ENCODE measurements around the gene POLR2B.

The POLR2B gene

DNA sequence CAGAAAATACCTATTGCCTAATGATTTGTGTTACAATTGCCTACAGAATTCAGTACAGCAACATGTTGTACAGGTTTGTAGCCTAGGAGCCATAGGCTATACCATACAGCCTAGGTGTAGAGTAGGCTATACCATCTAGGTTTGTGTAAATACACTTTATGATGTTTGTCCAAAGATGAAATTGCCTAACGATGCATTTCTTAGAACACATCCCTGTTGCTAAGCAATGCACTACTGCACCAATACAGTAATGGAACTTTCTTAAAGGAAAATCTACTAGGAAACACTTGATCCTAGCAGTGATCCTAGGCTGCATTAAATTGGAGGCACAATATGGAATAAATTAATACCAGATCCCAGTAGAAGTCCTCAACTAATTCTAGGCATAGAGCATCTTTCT is 19.6 kb upstream of the POLR2B start:
- no peaks in the 10 kb centered on the region for H3K36me3 ChIP-seq (ENCODE audit: low read length)
- H3K79me2 ChIP-seq (ENCODE audit: insufficient read depth, low read length): no peaks in the 10 kb centered on the region
- TF ChIP-seq EZH2phosphoT487 (conservative IDR thresholded peaks at IDR 0.05; ENCODE audit: low read length) (no peak), CTCF (IDR thresholded peaks at IDR 0.05; ENCODE audit: insufficient read depth, low read length, poor library complexity, severe bottlenecking) (no peak)
- H3F3A ChIP-seq (ENCODE audit: insufficient read depth): no peaks in the 10 kb centered on the region
- no peak overlapping the region for H3K4me2 ChIP-seq (ENCODE audit: low read depth, low read length, poor library complexity, severe bottlenecking)
- no peak overlapping the region for H3K27ac ChIP-seq (ENCODE audit: low read depth, low read length)
- H2AFZ ChIP-seq (ENCODE audit: low read depth, low read length, severe bottlenecking): no peak overlapping the region
- no peak overlapping the region for H3K4me3 ChIP-seq (ENCODE audit: insufficient read depth, low read length, poor library complexity, severe bottlenecking)
- no peak overlapping the region for H3K9ac ChIP-seq (ENCODE audit: low read length)
- H3K9me3 ChIP-seq (ENCODE audit: insufficient read depth, low read length): no peaks in the 10 kb centered on the region
- no peaks in the 10 kb centered on the region for H3K27me3 ChIP-seq (ENCODE audit: low read length)
- H4K20me1 ChIP-seq (ENCODE audit: low read depth, low read length): no peaks in the 10 kb centered on the region
- no peaks in the 10 kb centered on the region for H3K9me2 ChIP-seq (replicated peaks; ENCODE audit: insufficient read depth, low read length)

DNA sequence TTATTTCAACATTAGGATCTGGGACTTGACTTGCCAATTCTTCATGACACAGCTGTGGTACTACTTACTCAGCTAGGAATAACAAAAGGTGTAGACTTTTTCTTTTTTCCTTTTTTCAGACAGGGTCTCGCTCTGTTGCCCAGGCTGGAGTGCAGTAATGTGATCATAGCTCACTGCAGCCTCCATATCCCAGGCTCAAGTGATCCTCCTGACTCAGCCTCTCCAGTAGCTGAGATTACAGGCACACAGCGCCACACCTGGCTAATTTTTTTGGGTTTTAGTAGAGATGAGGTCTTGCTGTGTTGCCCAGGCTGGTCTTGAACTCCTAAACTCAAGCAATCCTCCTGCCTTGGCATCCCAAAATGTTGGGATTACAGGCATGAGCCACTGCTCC is 17.6 kb upstream of the POLR2B start:
- no peaks in the 10 kb centered on the region for H3K9me2 ChIP-seq (replicated peaks; ENCODE audit: insufficient read depth, low read length)
- H3K27ac ChIP-seq (ENCODE audit: low read depth, low read length): no peak overlapping the region
- no peaks in the 10 kb centered on the region for H3F3A ChIP-seq (ENCODE audit: insufficient read depth)
- H3K4me2 ChIP-seq (ENCODE audit: low read depth, low read length, poor library complexity, severe bottlenecking): no peak overlapping the region
- no peak overlapping the region for H3K9ac ChIP-seq (ENCODE audit: low read length)
- no peaks in the 10 kb centered on the region for H4K20me1 ChIP-seq (ENCODE audit: low read depth, low read length)
- no peaks in the 10 kb centered on the region for H3K36me3 ChIP-seq (ENCODE audit: low read length)
- no peak overlapping the region for H2AFZ ChIP-seq (ENCODE audit: low read depth, low read length, severe bottlenecking)
- no peaks in the 10 kb centered on the region for H3K27me3 ChIP-seq (ENCODE audit: low read length)
- no peaks in the 10 kb centered on the region for H3K79me2 ChIP-seq (ENCODE audit: insufficient read depth, low read length)
- no peaks in the 10 kb centered on the region for H3K9me3 ChIP-seq (ENCODE audit: insufficient read depth, low read length)
- H3K4me3 ChIP-seq (ENCODE audit: insufficient read depth, low read length, poor library complexity, severe bottlenecking): no peak overlapping the region
- TF ChIP-seq EZH2phosphoT487 (conservative IDR thresholded peaks at IDR 0.05; ENCODE audit: low read length): no peak
- TF ChIP-seq CTCF (IDR thresholded peaks at IDR 0.05; ENCODE audit: insufficient read depth, low read length, poor library complexity, severe bottlenecking): no peak

DNA sequence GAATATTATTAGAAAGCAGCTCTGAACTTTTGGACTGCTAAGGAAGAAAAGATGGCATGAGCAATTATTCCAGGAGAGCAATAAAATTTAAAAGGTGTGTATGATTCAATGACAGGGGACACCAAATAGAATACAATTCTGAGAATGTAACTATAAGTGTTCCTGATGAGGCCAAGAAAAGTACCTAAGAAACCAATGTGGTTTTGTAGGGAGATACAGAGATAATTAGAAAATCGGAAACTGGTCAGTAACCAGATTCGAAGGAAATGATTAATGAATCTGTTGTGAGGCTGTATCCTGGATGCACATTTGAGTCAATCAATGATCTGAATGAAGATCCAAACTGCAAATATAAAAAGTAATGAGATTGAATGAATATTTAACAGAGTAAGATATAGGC is 7.3 kb upstream of the POLR2B start:
- Histone ChIP-seq H3K4me3 (ENCODE audit: insufficient read depth, low read length, poor library complexity, severe bottlenecking) (no peak overlapping the region), H3K79me2 (ENCODE audit: insufficient read depth, low read length) (peaks cover 32% of the 10 kb centered on the region)

More for the DNA sequence above, 7.3 kb upstream of the POLR2B start:
- Histone ChIP-seq H3K27me3 (ENCODE audit: low read length) (no peaks in the 10 kb centered on the region), H4K20me1 (ENCODE audit: low read depth, low read length) (no peaks in the 10 kb centered on the region), H3K9me2 (replicated peaks; ENCODE audit: insufficient read depth, low read length) (no peaks in the 10 kb centered on the region), H3K9me3 (ENCODE audit: insufficient read depth, low read length) (no peaks in the 10 kb centered on the region), H2AFZ (ENCODE audit: low read depth, low read length, severe bottlenecking) (no peak overlapping the region), H3F3A (ENCODE audit: insufficient read depth) (no peaks in the 10 kb centered on the region), H3K36me3 (ENCODE audit: low read length) (peaks cover 17% of the 10 kb centered on the region), H3K27ac (ENCODE audit: low read depth, low read length) (no peak overlapping the region), H3K4me2 (ENCODE audit: low read depth, low read length, poor library complexity, severe bottlenecking) (no peak overlapping the region), H3K9ac (ENCODE audit: low read length) (no peak overlapping the region)
- TF ChIP-seq CTCF (IDR thresholded peaks at IDR 0.05; ENCODE audit: insufficient read depth, low read length, poor library complexity, severe bottlenecking) (no peak), EZH2phosphoT487 (conservative IDR thresholded peaks at IDR 0.05; ENCODE audit: low read length) (no peak)
